ENCODE results near the gene DHX36. TPM values are rescaled to one million over a fixed set of nuclear protein-coding genes. Genes with fewer than 3 reads are reported as not detected.

DHX36 gene
- total and polyA plus RNA-seq, 9 donors, result 23.7 to 89.5 (median 57.0) TPM

Small RNA genes within 50 kb of the gene (small RNA-seq; reads per million reads assigned to genes)
- not detected for gene RF01210

Other genes starting within 250 kb of the DHX36 start
- 10 to 100 TPM in 5 of 7 donors, 1 to 10 TPM in 2; 7.9 to 14.1 (median 11.7) TPM for gene ARHGEF26, start 203.1 kb downstream of the DHX36 start, total RNA-seq
- gene ARHGEF26, start 203.1 kb downstream of the DHX36 start, polyA plus RNA-seq, result 10 to 100 TPM in 1 of 2 donors, 1 to 10 TPM in 1; 6.9 to 14.4 TPM
- not detected for gene GPR149, start 105.7 kb upstream of the DHX36 start, total RNA-seq
- not detected for gene GPR149, start 105.7 kb upstream of the DHX36 start, polyA plus RNA-seq